Prostate gland (tissue), 2 donors: ENCODE data around the gene FUT3.
"Not testable (repeated sequence)": the region's sequence is repeated elsewhere in the genome, so short reads cannot be mapped to it uniquely, and the experiment has no call there.

Source experiments
- POLR2A ChIP-seq: fragments of 450-650 bp; IDR thresholded peaks from one replicate; pipeline ENCODE4 v1.6.1; 2016; ENCODE audit warnings: antibody characterized with exemption, mild to moderate bottlenecking
- POLR2AphosphoS5 ChIP-seq: sonication (generic); formaldehyde crosslinking; IDR thresholded peaks from one replicate; pipeline ENCODE4 v1.6.1; 2017; ENCODE audit warnings: antibody characterized with exemption
- TF ChIP-seq, protein P1 (sequence below), 4 experiments: fragments of 200-600 bp in 2 of 4; fragments of 450-650 bp in 2 of 4; sonication (generic) in 2 of 4; IDR thresholded peaks; 1 replicate in 3 of 4; 2 replicates in 1 of 4; pipeline ENCODE4 v1.5.1; 2016 to 2019; ENCODE audit warnings: antibody characterized with exemption in 4 of 4, mild to moderate bottlenecking in 2 of 4, moderate library complexity in 2 of 4

DNA sequence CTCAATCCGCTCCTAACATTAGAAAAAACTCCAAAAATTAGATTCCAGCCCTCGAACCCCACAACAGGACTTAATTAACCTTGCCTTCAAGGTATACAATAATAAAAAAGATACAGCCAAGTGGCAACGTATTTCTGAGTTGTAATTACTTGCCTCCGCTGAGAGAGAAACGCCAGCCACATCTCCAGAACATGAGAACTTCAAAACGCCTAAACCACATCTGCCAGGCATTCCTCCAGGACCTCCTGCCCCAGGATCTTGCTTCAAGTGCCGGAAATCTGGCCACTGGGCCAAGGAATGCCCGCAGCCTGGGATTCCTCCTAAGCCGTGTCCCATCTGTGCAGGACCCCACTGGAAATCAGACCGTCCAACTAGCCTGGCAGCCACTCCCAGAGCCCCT, 2.9 kb upstream of the FUT3 start:
- TF ChIP-seq POLR2AphosphoS5, POLR2A: not testable (repeated sequence)
- TF ChIP-seq, protein P1, sequence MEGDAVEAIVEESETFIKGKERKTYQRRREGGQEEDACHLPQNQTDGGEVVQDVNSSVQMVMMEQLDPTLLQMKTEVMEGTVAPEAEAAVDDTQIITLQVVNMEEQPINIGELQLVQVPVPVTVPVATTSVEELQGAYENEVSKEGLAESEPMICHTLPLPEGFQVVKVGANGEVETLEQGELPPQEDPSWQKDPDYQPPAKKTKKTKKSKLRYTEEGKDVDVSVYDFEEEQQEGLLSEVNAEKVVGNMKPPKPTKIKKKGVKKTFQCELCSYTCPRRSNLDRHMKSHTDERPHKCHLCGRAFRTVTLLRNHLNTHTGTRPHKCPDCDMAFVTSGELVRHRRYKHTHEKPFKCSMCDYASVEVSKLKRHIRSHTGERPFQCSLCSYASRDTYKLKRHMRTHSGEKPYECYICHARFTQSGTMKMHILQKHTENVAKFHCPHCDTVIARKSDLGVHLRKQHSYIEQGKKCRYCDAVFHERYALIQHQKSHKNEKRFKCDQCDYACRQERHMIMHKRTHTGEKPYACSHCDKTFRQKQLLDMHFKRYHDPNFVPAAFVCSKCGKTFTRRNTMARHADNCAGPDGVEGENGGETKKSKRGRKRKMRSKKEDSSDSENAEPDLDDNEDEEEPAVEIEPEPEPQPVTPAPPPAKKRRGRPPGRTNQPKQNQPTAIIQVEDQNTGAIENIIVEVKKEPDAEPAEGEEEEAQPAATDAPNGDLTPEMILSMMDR (IDR thresholded peaks at IDR 0.05) = not testable (repeated sequence)
